Panc1 (cell line): ENCODE data around the gene NFS1. TPM values are rescaled to one million over a fixed set of nuclear protein-coding genes. Genes with fewer than 3 reads are reported as not detected.

ENCODE experiments used
- ATAC-seq: fragments of 200-7000 bp; cut with Tn5 transposase; 2 replicates; pipeline ENCODE4 v1.9.1; 2020; ENCODE audit warnings: mild to moderate bottlenecking, moderate library complexity
- BruUV-seq: library from RNA; stranded (reverse); fragments of 400-500 nt; replicated peaks from 2 replicates; lab custom pipeline; 2021; lab: Mats Ljungman, UMichigan
- CTCF ChIA-PET: fragments of 300-600 bp; sonication (Branson Sonifier 250); formaldehyde crosslinking; loops from one replicate; lab custom pipeline; 2022; ENCODE audit warnings: antibody characterized with exemption; lab: Charles Lee
- POLR2A ChIA-PET: fragments of 300-600 bp; sonication (Branson Sonifier 250); formaldehyde crosslinking; loops from one replicate; lab custom pipeline; 2022; ENCODE audit warnings: antibody characterized with exemption; lab: Charles Lee
- DNase-seq: peaks from one replicate; pipeline ENCODE4 v3.0.0-alpha.2; 2010; ENCODE audit warnings: low read depth, low spot score
- H3K27ac ChIP-seq: 2 replicates; pipeline ENCODE4 v1.5.1; 2011; ENCODE audit warnings: mild to moderate bottlenecking, low read length, inconsistent platforms
- H3K27me3 ChIP-seq: fragments of 200-500 bp; sonication (Bioruptor generic); 2 replicates; pipeline ENCODE4 v1.6.0; 2014; ENCODE audit warnings: low read length, inconsistent platforms; ENCODE audit not compliant: control insufficient read depth, insufficient read depth
- H3K36me3 ChIP-seq: fragments of 200-500 bp; sonication (Bioruptor generic); 2 replicates; pipeline ENCODE4 v1.5.1; 2014; ENCODE audit warnings: inconsistent platforms, mild to moderate bottlenecking, low read length, moderate library complexity; ENCODE audit not compliant: control insufficient read depth, insufficient read depth
- H3K4me1 ChIP-seq: 2 replicates; pipeline ENCODE4 v1.5.1; 2011; ENCODE audit warnings: inconsistent platforms, mild to moderate bottlenecking, low read length, moderate library complexity; ENCODE audit not compliant: control insufficient read depth, insufficient read depth
- H3K4me3 ChIP-seq, 2 experiments: 2 replicates each; pipeline ENCODE4 v1.5.1; 2011 to 2012; ENCODE audit warnings: low read depth in 2 of 2, low read length in 2 of 2, mild to moderate bottlenecking in 2 of 2, inconsistent platforms in 1 of 2, moderate library complexity in 1 of 2
- H3K9me3 ChIP-seq: fragments of 200-500 bp; sonication (Bioruptor generic); 2 replicates; pipeline ENCODE4 v1.5.1; 2014; ENCODE audit warnings: low read depth, mild to moderate bottlenecking, inconsistent platforms, low read length, moderate library complexity; ENCODE audit not compliant: control insufficient read depth, insufficient read depth
- CTCF ChIP-seq: fragments of 450-650 bp; IDR thresholded peaks from 2 replicates; pipeline ENCODE4 v1.5.1; 2017; ENCODE audit warnings: mild to moderate bottlenecking
- POLR2AphosphoS5 ChIP-seq: IDR thresholded peaks from 2 replicates; pipeline ENCODE4 v1.6.1; 2012; ENCODE audit warnings: mild to moderate bottlenecking, low read depth, low read length, moderate library complexity
- SIN3A ChIP-seq: IDR thresholded peaks from 2 replicates; pipeline ENCODE4 v1.6.1; 2012; ENCODE audit warnings: low read depth, mild to moderate bottlenecking, low read length, moderate library complexity, borderline replicate concordance; ENCODE audit not compliant: insufficient read depth
- TCF7L2 ChIP-seq: IDR thresholded peaks from 2 replicates; pipeline ENCODE4 v1.6.1; 2011; ENCODE audit warnings: mild to moderate bottlenecking, low read depth, low read length, inconsistent platforms
- in situ Hi-C: cut with HindIII; loops from 2 replicates; pipeline ENCODE4 v1.10.0; 2016; ENCODE audit warnings: low sequenced_read_pairs, low pct_unique_long_range_greater_than_20kb
- intact Hi-C: fragments of 100-400 bp; cut with micrococcal nuclease; formaldehyde crosslinking; loops from one replicate; pipeline ENCODE4 v1.10.0; 2022; ENCODE audit not compliant: unreplicated experiment
- total RNA-seq: library from RNA; stranded (reverse); gene quantifications from one replicate; pipeline ENCODE4 v1.2.1, GENCODE V29; 2021; ENCODE audit not compliant: unreplicated experiment
- TF ChIP-seq, protein P1 (sequence below), 2 experiments: IDR thresholded peaks; 2 replicates each; pipeline ENCODE4 v1.6.1; 2011 to 2012; ENCODE audit warnings: low read depth in 2 of 2, control low read depth in 1 of 2, low read length in 1 of 2, mild to moderate bottlenecking in 1 of 2, moderate library complexity in 1 of 2; ENCODE audit not compliant: insufficient read depth in 1 of 2

Gene NFS1
- total RNA-seq, 1 experiment from 2014 or later, result 44.9 TPM

DNA sequence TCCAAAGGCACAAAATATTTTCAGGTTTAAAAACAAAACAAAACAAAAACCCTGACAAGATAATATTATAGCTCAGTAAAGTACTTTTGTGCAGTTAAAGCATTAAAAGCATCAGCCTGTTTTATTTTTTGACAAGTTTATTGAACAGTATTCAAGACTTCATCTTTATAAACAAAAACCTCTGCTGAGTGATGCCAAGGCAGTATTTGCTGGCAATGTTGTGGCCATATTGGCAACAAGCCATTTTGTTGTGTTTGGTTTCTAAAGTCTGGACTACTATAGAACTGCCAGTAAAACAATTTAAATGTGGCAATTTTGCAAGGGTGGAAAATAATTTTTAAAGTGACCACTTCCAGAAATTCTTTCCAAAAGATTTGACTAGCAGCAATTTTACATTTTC lies 50.3 kb downstream of the NFS1 start:
- H3K27me3 ChIP-seq, result no peaks in the 10 kb centered on the region
- H3K27ac ChIP-seq, result no peak overlapping the region
- POLR2A ChIA-PET, result no interaction called here
- BruUV-seq, result no TSS peak
- H3K9me3 ChIP-seq, result no peaks in the 10 kb centered on the region
- no peak for DNase-seq
- intact Hi-C loops, result no loop called here
- H3K36me3 ChIP-seq, result peaks cover 14% of the 10 kb centered on the region
- CTCF ChIA-PET, result interaction anchor here (1.0 kb wide), 1 partner anchor 29 kb away, joined by 4 read pairs; no protein-coding TSS in a partner anchor
- no peak for ATAC-seq
- no peak overlapping the region for H3K4me3 ChIP-seq
- H3K4me1 ChIP-seq, result peaks cover 4% of the 10 kb centered on the region
- TF ChIP-seq POLR2AphosphoS5 (no peak), TCF7L2 (no peak), SIN3A (no peak)
- in situ Hi-C loops, result no loop called here

DNA sequence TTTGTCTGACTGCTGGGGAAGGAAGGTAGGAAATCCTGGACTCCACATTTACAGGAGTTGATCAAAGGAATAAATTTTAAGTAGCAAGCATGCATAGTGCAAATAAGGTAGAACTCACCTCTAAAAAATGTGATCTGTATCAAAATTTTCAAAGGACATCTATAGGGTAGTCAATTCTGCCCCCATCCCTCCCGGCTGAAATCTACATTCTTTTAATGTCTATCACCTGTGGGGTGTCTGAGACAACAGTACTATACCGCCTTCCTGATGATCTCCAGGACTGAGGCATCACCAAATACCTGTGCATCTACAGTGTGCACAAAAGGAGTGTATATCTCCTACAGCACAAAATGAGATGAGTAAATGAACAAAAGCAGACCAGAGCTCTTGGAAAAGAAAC lies 54.3 kb downstream of the NFS1 start:
- H3K9me3 ChIP-seq, result no peaks in the 10 kb centered on the region
- intact Hi-C loops, result no loop called here
- no peak overlapping the region for H3K4me3 ChIP-seq
- no peaks in the 10 kb centered on the region for H3K4me1 ChIP-seq
- no peak for DNase-seq
- ATAC-seq, result no peak
- H3K36me3 ChIP-seq, result no peaks in the 10 kb centered on the region; the same call in 1 of the 2 replicates
- no peak overlapping the region for H3K27ac ChIP-seq
- no TSS peak for BruUV-seq
- ChIA-PET POLR2A (no interaction called here), CTCF (no interaction called here)
- in situ Hi-C loops, result no loop called here
- H3K27me3 ChIP-seq, result no peaks in the 10 kb centered on the region
- TF ChIP-seq SIN3A, result no peak
- TF ChIP-seq, protein P1, sequence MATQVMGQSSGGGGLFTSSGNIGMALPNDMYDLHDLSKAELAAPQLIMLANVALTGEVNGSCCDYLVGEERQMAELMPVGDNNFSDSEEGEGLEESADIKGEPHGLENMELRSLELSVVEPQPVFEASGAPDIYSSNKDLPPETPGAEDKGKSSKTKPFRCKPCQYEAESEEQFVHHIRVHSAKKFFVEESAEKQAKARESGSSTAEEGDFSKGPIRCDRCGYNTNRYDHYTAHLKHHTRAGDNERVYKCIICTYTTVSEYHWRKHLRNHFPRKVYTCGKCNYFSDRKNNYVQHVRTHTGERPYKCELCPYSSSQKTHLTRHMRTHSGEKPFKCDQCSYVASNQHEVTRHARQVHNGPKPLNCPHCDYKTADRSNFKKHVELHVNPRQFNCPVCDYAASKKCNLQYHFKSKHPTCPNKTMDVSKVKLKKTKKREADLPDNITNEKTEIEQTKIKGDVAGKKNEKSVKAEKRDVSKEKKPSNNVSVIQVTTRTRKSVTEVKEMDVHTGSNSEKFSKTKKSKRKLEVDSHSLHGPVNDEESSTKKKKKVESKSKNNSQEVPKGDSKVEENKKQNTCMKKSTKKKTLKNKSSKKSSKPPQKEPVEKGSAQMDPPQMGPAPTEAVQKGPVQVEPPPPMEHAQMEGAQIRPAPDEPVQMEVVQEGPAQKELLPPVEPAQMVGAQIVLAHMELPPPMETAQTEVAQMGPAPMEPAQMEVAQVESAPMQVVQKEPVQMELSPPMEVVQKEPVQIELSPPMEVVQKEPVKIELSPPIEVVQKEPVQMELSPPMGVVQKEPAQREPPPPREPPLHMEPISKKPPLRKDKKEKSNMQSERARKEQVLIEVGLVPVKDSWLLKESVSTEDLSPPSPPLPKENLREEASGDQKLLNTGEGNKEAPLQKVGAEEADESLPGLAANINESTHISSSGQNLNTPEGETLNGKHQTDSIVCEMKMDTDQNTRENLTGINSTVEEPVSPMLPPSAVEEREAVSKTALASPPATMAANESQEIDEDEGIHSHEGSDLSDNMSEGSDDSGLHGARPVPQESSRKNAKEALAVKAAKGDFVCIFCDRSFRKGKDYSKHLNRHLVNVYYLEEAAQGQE (IDR thresholded peaks at IDR 0.05; ENCODE audit: insufficient read depth in 1 of 2, low read depth in 2 of 2, low read length in 1 of 2), result no peak
- no peak for TF ChIP-seq POLR2AphosphoS5
- TF ChIP-seq CTCF, result no peak
- no peak for TF ChIP-seq TCF7L2

GRCh38 chr20:35643045-35643444 lies 56.1 kb downstream of the NFS1 start:
- ChIA-PET POLR2A (no interaction called here), CTCF (no interaction called here)
- DNase-seq (no peak), ATAC-seq (no peak)
- TF ChIP-seq SIN3A (no peak), POLR2AphosphoS5 (no peak), CTCF (no peak), TCF7L2 (no peak)
- TF ChIP-seq, protein P1 (IDR thresholded peaks at IDR 0.05; ENCODE audit: insufficient read depth in 1 of 2, low read depth in 2 of 2, low read length in 1 of 2), result no peak
- in situ Hi-C loops (no loop called here), intact Hi-C loops (no loop called here)
- H3K4me3 ChIP-seq, result no peak overlapping the region
- no peaks in the 10 kb centered on the region for H3K36me3 ChIP-seq
- no peaks in the 10 kb centered on the region for H3K9me3 ChIP-seq
- no peak overlapping the region for H3K27ac ChIP-seq
- BruUV-seq, result no TSS peak
- H3K4me1 ChIP-seq, result no peaks in the 10 kb centered on the region
- no peaks in the 10 kb centered on the region for H3K27me3 ChIP-seq
